OCI-LY7 (cell line): ENCODE measurements around the gene ALG14.

Source experiments
- CTCF ChIP-seq: fragments of 200-600 bp; sonication (generic); conservative IDR thresholded peaks from 2 replicates; pipeline ENCODE4 v1.5.1; 2014; ENCODE audit warnings: mild to moderate bottlenecking, antibody characterized with exemption, low read length, moderate library complexity, mixed read lengths
- EZH2phosphoT487 ChIP-seq: fragments of 200-600 bp; sonication (generic); IDR thresholded peaks from 2 replicates; pipeline ENCODE4 v1.6.1; 2018; ENCODE audit warnings: low read depth, borderline replicate concordance, mild to moderate bottlenecking, mixed run types, antibody characterized with exemption, low read length, moderate library complexity, mixed read lengths

- TF ChIP-seq CTCF, result no peak
- no peak for TF ChIP-seq EZH2phosphoT487
These were observed 106.7 kb downstream of the ALG14 start for GRCh38 chr1:94966033-94966432.
